Mesendoderm (in vitro differentiated cells): ENCODE data around the gene NRXN3.

Source experiments
- DNase-seq: peaks from one replicate; pipeline ENCODE4 v3.0.0; 2013
- H2AK5ac ChIP-seq: 2 replicates; pipeline ENCODE4 v1.6.1; 2013; ENCODE audit warnings: low read length, inconsistent platforms
- H2BK120ac ChIP-seq: 2 replicates; pipeline ENCODE4 v1.6.1; 2013; ENCODE audit warnings: low read depth, mild to moderate bottlenecking, low read length, moderate library complexity, mixed read lengths
- H2BK15ac ChIP-seq: replicated peaks from 2 replicates; pipeline ENCODE4 v1.6.1; 2013; ENCODE audit warnings: low read depth, mild to moderate bottlenecking, moderate library complexity
- H2BK5ac ChIP-seq: 2 replicates; pipeline ENCODE4 v1.6.1; 2013; ENCODE audit warnings: low read length, inconsistent platforms
- H3K18ac ChIP-seq: 2 replicates; pipeline ENCODE4 v1.6.1; 2013; ENCODE audit warnings: mild to moderate bottlenecking, low read length, mixed read lengths
- H3K23ac ChIP-seq: one replicate; pipeline ENCODE4 v1.6.1; 2013; ENCODE audit warnings: low read length
- H3K27ac ChIP-seq: 2 replicates; pipeline ENCODE4 v1.5.1; 2013; ENCODE audit warnings: low read depth, mild to moderate bottlenecking, inconsistent platforms, low read length, moderate library complexity
- H3K27me3 ChIP-seq: 2 replicates; pipeline ENCODE4 v1.6.1; 2013; ENCODE audit warnings: low read length, control low read depth, mild to moderate bottlenecking, inconsistent platforms; ENCODE audit not compliant: insufficient read depth, poor library complexity
- H3K36me3 ChIP-seq: 2 replicates; pipeline ENCODE4 v1.6.1; 2013; ENCODE audit warnings: low read length, inconsistent platforms; ENCODE audit not compliant: control insufficient read depth, insufficient read depth
- H3K4ac ChIP-seq: one replicate; pipeline ENCODE4 v1.6.1; 2013; ENCODE audit warnings: low read depth, mild to moderate bottlenecking, low read length, moderate library complexity
- H3K4me1 ChIP-seq: 2 replicates; pipeline ENCODE4 v1.6.1; 2013; ENCODE audit warnings: low read depth, low read length, inconsistent platforms; ENCODE audit not compliant: control insufficient read depth
- H3K4me2 ChIP-seq: 2 replicates; pipeline ENCODE4 v1.6.1; 2013; ENCODE audit warnings: low read length
- H3K4me3 ChIP-seq: 2 replicates; pipeline ENCODE4 v1.5.1; 2013; ENCODE audit warnings: mild to moderate bottlenecking, low read length
- H3K56ac ChIP-seq: one replicate; pipeline ENCODE4 v1.6.1; 2013; ENCODE audit warnings: low read length
- H3K79me1 ChIP-seq: 2 replicates; pipeline ENCODE4 v1.6.1; 2013; ENCODE audit warnings: low read length, inconsistent platforms
- H3K79me2 ChIP-seq: 2 replicates; pipeline ENCODE4 v1.6.1; 2013; ENCODE audit warnings: mild to moderate bottlenecking, low read length; ENCODE audit not compliant: control insufficient read depth, insufficient read depth
- H3K9ac ChIP-seq: 2 replicates; pipeline ENCODE4 v1.6.1; 2013; ENCODE audit warnings: low read length, inconsistent platforms
- H4K5ac ChIP-seq: one replicate; pipeline ENCODE4 v1.6.1; 2013; ENCODE audit warnings: low read length
- H4K8ac ChIP-seq: one replicate; pipeline ENCODE4 v1.6.1; 2013; ENCODE audit warnings: low read depth, mild to moderate bottlenecking, control low read depth, low read length, moderate library complexity
- WGBS: extraction: QIAGEN DNeasy Blood & Tissue Kit; methylation state at CpG from one replicate; pipeline ENCODE4 v1.1.7; 2013; ENCODE audit warnings: low lambda C conversion rate, missing lambda C conversion rate; ENCODE audit not compliant: insufficient coverage; ENCODE audit errors: extremely low coverage; 5-methylcytosine and 5-hydroxymethylcytosine counted together

Gene NRXN3

DNA sequence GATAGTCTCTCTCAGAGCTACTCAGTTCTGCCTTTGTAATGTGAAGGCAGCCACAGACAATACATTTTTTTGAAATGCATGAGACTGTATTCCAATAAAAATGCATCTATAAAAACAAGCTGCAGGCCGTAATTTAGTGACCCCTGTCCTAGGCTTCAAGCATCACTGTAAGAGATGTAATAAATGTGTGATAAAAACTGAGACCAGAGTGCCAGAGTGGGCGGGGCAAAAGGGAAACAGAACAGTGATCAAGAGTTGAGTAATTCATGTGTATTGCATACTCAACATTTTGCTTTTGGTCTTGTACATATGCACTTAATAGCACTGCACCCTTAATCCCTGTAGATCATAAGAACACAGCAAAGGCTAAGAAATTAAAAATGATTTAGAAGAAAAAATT is 1297.7 kb downstream of the NRXN3 start:
- Histone ChIP-seq H2BK5ac (no peak overlapping the region), H2BK15ac (no peak overlapping the region), H3K4me3 (no peak overlapping the region), H2AK5ac (no peak overlapping the region), H3K27ac (no peak overlapping the region), H3K4me1 (no peaks in the 10 kb centered on the region), H3K18ac (no peak overlapping the region), H3K23ac (no peak overlapping the region), H3K79me1 (no peaks in the 10 kb centered on the region), H3K56ac (no peak overlapping the region), H3K79me2 (no peaks in the 10 kb centered on the region), H2BK120ac (no peak overlapping the region), H3K9ac (no peak overlapping the region), H3K4ac (no peak overlapping the region), H4K5ac (no peak overlapping the region), H3K4me2 (no peak overlapping the region), H3K36me3 (no peaks in the 10 kb centered on the region), H4K8ac (no peak overlapping the region), H3K27me3 (no peaks in the 10 kb centered on the region)
- DNase-seq, result no peak
- no CpG with 5 or more reads among the region's 2 CpGs for WGBS

DNA sequence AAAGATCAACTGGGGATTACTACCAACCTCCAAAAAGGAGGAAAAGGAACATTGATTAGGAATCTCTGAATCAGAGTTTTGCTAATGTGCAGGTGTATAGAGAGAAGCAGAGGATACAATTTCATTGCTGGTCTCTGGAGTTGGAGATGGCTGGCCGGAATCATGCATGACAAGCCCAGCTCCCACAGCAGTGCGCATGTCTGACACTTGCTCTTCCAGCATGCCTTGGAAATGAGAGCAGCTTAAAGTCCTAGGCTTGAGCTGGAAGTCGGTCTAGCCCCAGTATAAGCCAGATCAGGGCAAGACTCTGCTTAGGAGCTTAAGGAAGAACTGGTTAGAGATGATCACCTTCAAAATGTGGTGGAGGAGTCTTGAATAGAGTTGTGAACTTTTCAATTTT is 1298.3 kb downstream of the NRXN3 start:
- Histone ChIP-seq H2BK5ac (no peak overlapping the region), H4K8ac (no peak overlapping the region), H2BK120ac (no peak overlapping the region), H3K4me2 (no peak overlapping the region), H3K4me3 (no peak overlapping the region), H3K36me3 (no peaks in the 10 kb centered on the region), H3K9ac (no peak overlapping the region), H3K79me1 (no peaks in the 10 kb centered on the region), H2BK15ac (no peak overlapping the region), H3K27me3 (no peaks in the 10 kb centered on the region), H4K5ac (no peak overlapping the region), H2AK5ac (no peak overlapping the region), H3K4me1 (no peaks in the 10 kb centered on the region), H3K27ac (no peak overlapping the region), H3K18ac (no peak overlapping the region), H3K79me2 (no peaks in the 10 kb centered on the region), H3K23ac (no peak overlapping the region), H3K4ac (no peak overlapping the region), H3K56ac (no peak overlapping the region)
- DNase-seq, result no peak
- WGBS, result no CpG with 5 or more reads among the region's 3 CpGs

DNA sequence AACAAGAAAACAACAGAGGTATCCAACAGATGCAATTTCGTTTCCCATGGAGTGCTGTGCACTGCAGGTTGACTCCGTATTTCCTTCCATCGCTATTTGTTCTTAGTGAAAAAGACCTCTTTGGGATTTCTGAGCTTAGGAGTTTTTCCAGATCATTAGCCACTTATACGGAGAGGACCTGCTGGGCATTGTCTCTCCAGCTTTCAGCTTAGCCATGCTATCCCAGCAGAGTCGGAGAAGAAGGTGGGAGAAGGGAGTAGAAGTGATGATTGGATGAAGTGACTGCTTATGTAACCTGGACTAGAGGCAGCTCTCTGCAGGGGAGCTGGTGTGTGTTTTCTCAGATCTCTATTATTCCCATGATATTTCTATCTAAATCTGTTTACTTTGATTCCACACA is 1303.5 kb downstream of the NRXN3 start:
- Histone ChIP-seq H3K4me1 (no peaks in the 10 kb centered on the region), H3K36me3 (no peaks in the 10 kb centered on the region), H2BK120ac (no peak overlapping the region), H3K9ac (no peak overlapping the region), H3K18ac (no peak overlapping the region), H3K27ac (no peak overlapping the region), H3K4me2 (no peak overlapping the region), H3K79me2 (no peaks in the 10 kb centered on the region), H3K4me3 (no peak overlapping the region), H3K56ac (no peak overlapping the region), H2BK15ac (no peak overlapping the region), H4K8ac (no peak overlapping the region), H3K27me3 (no peaks in the 10 kb centered on the region), H2AK5ac (no peak overlapping the region), H3K23ac (no peak overlapping the region), H3K4ac (no peak overlapping the region), H4K5ac (no peak overlapping the region), H2BK5ac (no peak overlapping the region), H3K79me1 (no peaks in the 10 kb centered on the region)
- DNase-seq, result no peak
- WGBS, result no CpG with 5 or more reads among the region's 5 CpGs

- no peaks in the 10 kb centered on the region for H3K79me1 ChIP-seq
- H3K79me2 ChIP-seq, result no peaks in the 10 kb centered on the region
- no peak overlapping the region for H3K27ac ChIP-seq
- DNase-seq, result peak; percentile 72
- H2BK120ac ChIP-seq, result no peak overlapping the region
- H4K8ac ChIP-seq, result no peak overlapping the region
- WGBS, result no CpG with 5 or more reads among the region's 6 CpGs
- H2BK15ac ChIP-seq, result no peak overlapping the region
- no peaks in the 10 kb centered on the region for H3K4me1 ChIP-seq
- H3K4ac ChIP-seq, result no peak overlapping the region
- H2BK5ac ChIP-seq, result no peak overlapping the region
- no peak overlapping the region for H3K4me2 ChIP-seq
- H3K4me3 ChIP-seq, result no peak overlapping the region
- H3K23ac ChIP-seq, result no peak overlapping the region
- H2AK5ac ChIP-seq, result no peak overlapping the region
- H3K18ac ChIP-seq, result no peak overlapping the region
- no peaks in the 10 kb centered on the region for H3K36me3 ChIP-seq
- no peak overlapping the region for H4K5ac ChIP-seq
- H3K27me3 ChIP-seq, result no peaks in the 10 kb centered on the region
- H3K9ac ChIP-seq, result no peak overlapping the region
- H3K56ac ChIP-seq, result no peak overlapping the region
Observed at GRCh38 chr14:79475887-79476532, 1305.8 kb downstream of the NRXN3 start.

DNA sequence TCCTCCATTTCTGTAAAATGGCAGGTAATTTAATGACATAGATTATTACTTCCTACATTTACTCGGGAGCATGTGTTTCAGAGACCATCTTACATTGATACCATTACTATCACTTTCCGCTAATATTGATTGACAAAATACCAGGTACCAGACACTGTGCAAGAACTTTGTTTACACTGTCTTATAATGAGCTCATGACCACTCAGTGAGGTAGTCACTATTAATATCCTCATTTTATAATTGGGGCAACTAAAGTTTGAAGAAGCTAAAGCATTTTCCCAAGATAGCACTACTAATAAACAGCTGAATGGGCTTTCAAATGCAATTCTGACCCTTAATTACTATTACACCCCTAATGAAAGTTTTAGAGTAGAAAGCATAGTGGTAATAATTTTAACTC is 1306.4 kb downstream of the NRXN3 start:
- no peak overlapping the region for H3K18ac ChIP-seq
- H3K79me1 ChIP-seq, result no peaks in the 10 kb centered on the region
- H4K5ac ChIP-seq, result no peak overlapping the region
- H3K4ac ChIP-seq, result no peak overlapping the region
- no peak overlapping the region for H3K27ac ChIP-seq
- H3K4me1 ChIP-seq, result no peaks in the 10 kb centered on the region
- H3K56ac ChIP-seq, result no peak overlapping the region
- no peak overlapping the region for H2BK120ac ChIP-seq
- no peaks in the 10 kb centered on the region for H3K27me3 ChIP-seq
- H3K4me2 ChIP-seq, result no peak overlapping the region
- H3K79me2 ChIP-seq, result no peaks in the 10 kb centered on the region
- H2BK5ac ChIP-seq, result no peak overlapping the region
- H3K9ac ChIP-seq, result no peak overlapping the region
- no peak overlapping the region for H2AK5ac ChIP-seq
- no peak for DNase-seq
- no peak overlapping the region for H4K8ac ChIP-seq
- H3K36me3 ChIP-seq, result no peaks in the 10 kb centered on the region
- H2BK15ac ChIP-seq, result no peak overlapping the region
- WGBS, result no CpG with 5 or more reads among the region's 2 CpGs
- H3K23ac ChIP-seq, result no peak overlapping the region
- H3K4me3 ChIP-seq, result no peak overlapping the region

- Histone ChIP-seq H2BK120ac (no peak overlapping the region), H3K27ac (no peak overlapping the region), H3K79me2 (no peaks in the 10 kb centered on the region), H2BK15ac (no peak overlapping the region), H3K4me1 (no peaks in the 10 kb centered on the region), H3K18ac (no peak overlapping the region), H3K4me2 (no peak overlapping the region), H4K8ac (no peak overlapping the region), H3K56ac (no peak overlapping the region), H3K4me3 (no peak overlapping the region), H3K79me1 (no peaks in the 10 kb centered on the region), H3K23ac (no peak overlapping the region), H3K27me3 (no peaks in the 10 kb centered on the region), H2AK5ac (no peak overlapping the region), H4K5ac (no peak overlapping the region), H2BK5ac (no peak overlapping the region), H3K4ac (no peak overlapping the region), H3K36me3 (no peaks in the 10 kb centered on the region), H3K9ac (no peak overlapping the region)
- WGBS, result no CpG with 5 or more reads among the region's 5 CpGs
- no peak for DNase-seq
Observed at GRCh38 chr14:79480212-79480611, 1310.0 kb downstream of the NRXN3 start.
